Activated T-helper 17 cell treated with anti-CD3 and anti-CD28 coated beads, Interleukin-2, amount 50 U/mL, for 72 hours (primary cell): ENCODE measurements around the gene ABHD13. TPM values are rescaled to one million over a fixed set of nuclear protein-coding genes. Genes with fewer than 3 reads are reported as not detected.
"Not testable (repeated sequence)": the region's sequence is repeated elsewhere in the genome, so short reads cannot be mapped to it uniquely, and the experiment has no call there.

Experiments used
- ATAC-seq: fragments of 150-1000 bp; cut with Tn5 transposase; replicated peaks from 2 replicates; pipeline ENCODE4 v1.10.0; 2021; ENCODE audit warnings: mild to moderate bottlenecking, moderate library complexity
- H3K27ac Mint-ChIP-seq: one replicate; pipeline ENCODE4 v1.8.0; 2022; ENCODE audit warnings: mixed read lengths
- H3K27me3 Mint-ChIP-seq: one replicate; pipeline ENCODE4 v1.8.0; 2022; ENCODE audit warnings: mixed read lengths
- H3K36me3 Mint-ChIP-seq: one replicate; pipeline ENCODE4 v1.8.0; 2022; ENCODE audit warnings: low read depth, mild to moderate bottlenecking, mixed read lengths
- H3K4me1 Mint-ChIP-seq: one replicate; pipeline ENCODE4 v1.8.0; 2022; ENCODE audit warnings: mixed read lengths
- H3K4me3 Mint-ChIP-seq: one replicate; pipeline ENCODE4 v1.8.0; 2022; ENCODE audit warnings: mild to moderate bottlenecking, mixed read lengths
- H3K9me3 Mint-ChIP-seq: one replicate; pipeline ENCODE4 v1.8.0; 2022; ENCODE audit warnings: mixed read lengths
- total RNA-seq, 2 donors: library from RNA; stranded (reverse); gene quantifications; one replicate each; pipeline ENCODE4 v1.2.3, GENCODE V29; 2022

ABHD13 gene
- total RNA-seq, 2 donors from 2014 or later, result 3.7 to 4.3 TPM

GRCh38 chr13:108263621-108264355, 45.6 kb downstream of the ABHD13 start:
- H3K4me1 Mint-ChIP-seq, result no peaks in the 10 kb centered on the region
- no peaks in the 10 kb centered on the region for H3K36me3 Mint-ChIP-seq
- no peak for ATAC-seq
- H3K27ac Mint-ChIP-seq, result no peak overlapping the region
- H3K27me3 Mint-ChIP-seq, result no peaks in the 10 kb centered on the region
- H3K9me3 Mint-ChIP-seq, result no peaks in the 10 kb centered on the region
- no peak overlapping the region for H3K4me3 Mint-ChIP-seq

GRCh38 chr13:108266321-108266990, 48.3 kb downstream of the ABHD13 start:
- Mint-ChIP-seq H3K27ac (peak overlapping the region; percentile 60), H3K4me3 (peak overlapping the region; percentile 62), H3K36me3 (no peaks in the 10 kb centered on the region), H3K9me3 (no peaks in the 10 kb centered on the region), H3K4me1 (peaks cover 9% of the 10 kb centered on the region), H3K27me3 (no peaks in the 10 kb centered on the region)
- ATAC-seq, result no peak

GRCh38 chr13:108267347-108267746, 49.2 kb downstream of the ABHD13 start:
- Mint-ChIP-seq H3K4me1 (peaks cover 9% of the 10 kb centered on the region), H3K27me3 (no peaks in the 10 kb centered on the region), H3K9me3 (no peaks in the 10 kb centered on the region), H3K27ac (no peak overlapping the region), H3K36me3 (no peaks in the 10 kb centered on the region), H3K4me3 (peak overlapping the region; percentile 62)
- ATAC-seq, result no peak

DNA sequence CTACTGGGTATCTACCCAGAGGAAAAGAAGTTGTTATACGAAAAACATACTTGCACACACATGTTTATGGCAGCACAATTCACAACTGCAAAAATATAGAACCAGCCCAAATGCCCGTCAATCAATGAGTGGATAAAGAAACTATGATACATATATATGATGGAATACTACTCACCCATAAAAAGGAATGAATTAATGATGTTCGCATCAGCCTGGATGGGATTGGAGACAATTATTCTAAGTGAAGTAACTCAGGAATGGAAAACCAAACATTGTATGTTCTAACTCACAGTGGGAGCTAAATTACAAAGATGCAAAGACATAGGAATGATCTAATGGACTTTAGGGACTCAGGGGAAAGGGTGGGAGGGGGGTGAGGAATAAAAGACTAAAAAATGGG, 49.7 kb downstream of the ABHD13 start:
- ATAC-seq, H3K4me1 Mint-ChIP-seq, H3K27me3 Mint-ChIP-seq, H3K27ac Mint-ChIP-seq, H3K4me3 Mint-ChIP-seq, H3K9me3 Mint-ChIP-seq, H3K36me3 Mint-ChIP-seq: not testable (repeated sequence)

- H3K4me3 Mint-ChIP-seq, result no peak overlapping the region
- H3K4me1 Mint-ChIP-seq, result peaks cover 12% of the 10 kb centered on the region
- no peaks in the 10 kb centered on the region for H3K36me3 Mint-ChIP-seq
- no peaks in the 10 kb centered on the region for H3K27me3 Mint-ChIP-seq
- no peaks in the 10 kb centered on the region for H3K9me3 Mint-ChIP-seq
- H3K27ac Mint-ChIP-seq, result peak overlapping the region; percentile 89
- ATAC-seq, result peak; percentile 37
Measured at GRCh38 chr13:108268466-108269112, 50.4 kb downstream of the ABHD13 start.

- Mint-ChIP-seq H3K4me1 (peaks cover 13% of the 10 kb centered on the region), H3K4me3 (peak within 1 kb of the TSS; percentile 84), H3K36me3 (no peaks in the 10 kb centered on the region), H3K27ac (peak within 1 kb of the TSS; percentile 89), H3K9me3 (no peaks in the 10 kb centered on the region), H3K27me3 (no peaks in the 10 kb centered on the region)
- ATAC-seq, result peak; percentile 81
Measured at GRCh38 chr13:108269601-108270328, 51.6 kb downstream of the ABHD13 start, which contains the start of gene TNFSF13B. TNFSF13B (plus strand) TSS chr13:108269718; CDS start chr13:108269896, 178 bp downstream.

DNA sequence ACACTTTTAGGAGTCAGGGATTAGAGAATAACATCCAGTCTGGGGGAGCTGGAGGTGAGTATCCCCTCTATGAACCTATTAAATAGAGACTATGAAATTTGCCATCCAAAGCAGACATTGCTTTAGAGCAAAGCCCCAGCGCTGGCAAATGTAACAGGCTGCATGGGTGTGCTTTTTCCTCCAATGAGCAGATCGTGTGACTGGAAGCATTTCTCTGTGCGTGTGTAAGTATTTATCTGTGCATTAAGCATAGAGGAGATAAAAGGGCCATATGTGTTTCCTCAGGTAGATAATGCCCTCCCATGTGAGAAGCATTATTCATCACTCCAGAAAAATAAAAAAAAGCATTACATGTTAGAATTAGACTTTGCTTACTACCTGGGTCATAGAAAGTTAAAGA, 52.2 kb downstream of the ABHD13 start:
- Mint-ChIP-seq H3K27me3 (no peaks in the 10 kb centered on the region), H3K9me3 (no peaks in the 10 kb centered on the region), H3K4me3 (peak overlapping the region; percentile 84), H3K27ac (peak overlapping the region; percentile 89), H3K4me1 (peaks cover 13% of the 10 kb centered on the region), H3K36me3 (no peaks in the 10 kb centered on the region)
- ATAC-seq, result peak; percentile 5

GRCh38 chr13:108272333-108272732, 54.1 kb downstream of the ABHD13 start:
- no peaks in the 10 kb centered on the region for H3K27me3 Mint-ChIP-seq
- H3K4me3 Mint-ChIP-seq, result peak overlapping the region; percentile 22
- peaks cover 13% of the 10 kb centered on the region for H3K4me1 Mint-ChIP-seq
- no peak for ATAC-seq
- H3K36me3 Mint-ChIP-seq, result no peaks in the 10 kb centered on the region
- H3K9me3 Mint-ChIP-seq, result no peaks in the 10 kb centered on the region
- H3K27ac Mint-ChIP-seq, result no peak overlapping the region

- no peak for ATAC-seq
- no peaks in the 10 kb centered on the region for H3K27me3 Mint-ChIP-seq
- no peak overlapping the region for H3K4me3 Mint-ChIP-seq
- H3K9me3 Mint-ChIP-seq, result no peaks in the 10 kb centered on the region
- H3K4me1 Mint-ChIP-seq, result peaks cover 13% of the 10 kb centered on the region
- no peak overlapping the region for H3K27ac Mint-ChIP-seq
- no peaks in the 10 kb centered on the region for H3K36me3 Mint-ChIP-seq
Measured at GRCh38 chr13:108273429-108274118, 55.4 kb downstream of the ABHD13 start.

DNA sequence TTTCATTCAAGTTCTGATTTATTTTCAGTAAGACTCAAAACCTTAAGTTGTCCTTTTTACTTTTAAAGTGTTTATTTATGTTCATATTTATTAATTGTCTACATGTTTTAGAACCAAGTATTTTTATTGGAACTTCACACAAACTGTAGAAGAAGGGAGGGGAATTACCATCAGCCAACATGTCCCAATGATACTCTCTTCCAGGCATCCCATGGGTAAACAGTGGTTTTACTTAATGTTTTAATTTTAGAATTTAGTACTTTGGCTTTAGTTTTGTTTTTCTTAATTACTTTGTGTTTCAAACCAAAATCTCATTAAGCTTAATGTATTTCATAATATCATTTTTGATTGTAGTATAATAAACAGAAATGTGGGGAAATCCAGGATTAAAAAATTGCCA, 56.5 kb downstream of the ABHD13 start:
- Mint-ChIP-seq H3K9me3 (no peaks in the 10 kb centered on the region), H3K36me3 (no peaks in the 10 kb centered on the region), H3K4me1 (peaks cover 8% of the 10 kb centered on the region), H3K27ac (no peak overlapping the region), H3K27me3 (no peaks in the 10 kb centered on the region), H3K4me3 (no peak overlapping the region)
- no peak for ATAC-seq

DNA sequence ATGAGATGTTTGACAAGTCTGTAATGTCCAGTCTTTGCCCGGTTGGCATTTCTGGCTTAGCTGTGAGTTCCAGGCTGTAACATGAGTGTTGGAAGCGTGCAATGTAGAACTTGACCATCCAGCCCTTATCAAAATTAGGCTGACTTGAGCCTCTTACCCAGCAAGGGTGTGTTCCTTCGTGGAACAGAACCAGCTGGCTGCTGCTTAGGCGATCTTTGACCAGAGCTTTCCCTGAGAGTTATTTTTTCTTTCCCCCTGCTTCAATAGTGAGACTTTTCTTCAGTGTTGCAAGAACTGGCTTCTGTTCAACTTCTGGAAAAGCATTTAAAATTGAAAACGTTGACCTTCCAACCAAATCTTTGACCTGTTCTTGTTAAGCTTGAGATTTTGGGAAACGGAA, 57.9 kb downstream of the ABHD13 start:
- no peaks in the 10 kb centered on the region for H3K27me3 Mint-ChIP-seq
- H3K9me3 Mint-ChIP-seq, result no peaks in the 10 kb centered on the region
- peak overlapping the region; percentile 24 for H3K27ac Mint-ChIP-seq
- H3K36me3 Mint-ChIP-seq, result no peaks in the 10 kb centered on the region
- H3K4me1 Mint-ChIP-seq, result peaks cover 5% of the 10 kb centered on the region
- no peak overlapping the region for H3K4me3 Mint-ChIP-seq
- no peak for ATAC-seq

- peaks cover 3% of the 10 kb centered on the region for H3K4me1 Mint-ChIP-seq
- no peaks in the 10 kb centered on the region for H3K9me3 Mint-ChIP-seq
- no peak overlapping the region for H3K4me3 Mint-ChIP-seq
- no peaks in the 10 kb centered on the region for H3K36me3 Mint-ChIP-seq
- no peaks in the 10 kb centered on the region for H3K27me3 Mint-ChIP-seq
- no peak overlapping the region for H3K27ac Mint-ChIP-seq
- ATAC-seq, result no peak
Measured at GRCh38 chr13:108278466-108278865, 60.3 kb downstream of the ABHD13 start.

- no peaks in the 10 kb centered on the region for H3K9me3 Mint-ChIP-seq
- no peaks in the 10 kb centered on the region for H3K4me1 Mint-ChIP-seq
- no peak overlapping the region for H3K4me3 Mint-ChIP-seq
- H3K27ac Mint-ChIP-seq, result no peak overlapping the region
- no peaks in the 10 kb centered on the region for H3K27me3 Mint-ChIP-seq
- ATAC-seq, result no peak
- H3K36me3 Mint-ChIP-seq, result no peaks in the 10 kb centered on the region
Measured at GRCh38 chr13:108281901-108282300, 63.7 kb downstream of the ABHD13 start.

GRCh38 chr13:108283110-108283509, 64.9 kb downstream of the ABHD13 start:
- Mint-ChIP-seq H3K27me3 (no peaks in the 10 kb centered on the region), H3K9me3 (no peaks in the 10 kb centered on the region), H3K36me3 (no peaks in the 10 kb centered on the region), H3K27ac (no peak overlapping the region), H3K4me1 (no peaks in the 10 kb centered on the region), H3K4me3 (no peak overlapping the region)
- ATAC-seq, result no peak
